Activated CD4-positive, CD25-positive, alpha-beta regulatory T cell treated with anti-CD3 and anti-CD28 coated beads, Interleukin-2, amount 50 U/mL, for 24 hours (primary cell): Measurements from ENCODE around the gene CABCOCO1.

Experiments
- ATAC-seq, 2 donors: fragments of 150-1000 bp; cut with Tn5 transposase; one replicate each; pipeline ENCODE4 v1.10.0; 2021; ENCODE audit warnings: mild to moderate bottlenecking in 1 of 2, moderate library complexity in 1 of 2

CABCOCO1 gene

GRCh38 chr10:61758433-61758832 is 95.7 kb downstream of the CABCOCO1 start:
- no peak for ATAC-seq

GRCh38 chr10:61759751-61760150 is 97.0 kb downstream of the CABCOCO1 start:
- ATAC-seq, result no peak

GRCh38 chr10:61760943-61761824 is 98.5 kb downstream of the CABCOCO1 start:
- ATAC-seq, result peak; percentile 58 to 68

GRCh38 chr10:61761825-61762217 is 99.1 kb downstream of the CABCOCO1 start:
- ATAC-seq, result no peak

- no peak for ATAC-seq
These were observed 101.0 kb downstream of the CABCOCO1 start for GRCh38 chr10:61763778-61764177.

- ATAC-seq, result no peak
These were observed 101.8 kb downstream of the CABCOCO1 start for GRCh38 chr10:61764486-61764885.

GRCh38 chr10:61765176-61766087 is 102.7 kb downstream of the CABCOCO1 start:
- peak; percentile 13 to 36 for ATAC-seq

GRCh38 chr10:61766927-61767326 is 104.2 kb downstream of the CABCOCO1 start:
- ATAC-seq, result no peak

GRCh38 chr10:61774031-61774430 is 111.3 kb downstream of the CABCOCO1 start:
- ATAC-seq, result no peak

GRCh38 chr10:61775111-61775510 is 112.4 kb downstream of the CABCOCO1 start:
- ATAC-seq, result no peak

GRCh38 chr10:61776615-61777266 is 114.0 kb downstream of the CABCOCO1 start:
- no peak for ATAC-seq

GRCh38 chr10:61778137-61778536 is 115.4 kb downstream of the CABCOCO1 start:
- no peak for ATAC-seq

- ATAC-seq, result no peak
These were observed 116.5 kb downstream of the CABCOCO1 start for GRCh38 chr10:61779276-61779675.

- peak in 1 of 2 donors; percentile 22 for ATAC-seq
These were observed 117.4 kb downstream of the CABCOCO1 start for GRCh38 chr10:61779950-61780659.

- ATAC-seq, result no peak
These were observed 118.0 kb downstream of the CABCOCO1 start for GRCh38 chr10:61780732-61781131.

GRCh38 chr10:61781969-61782403 is 119.3 kb downstream of the CABCOCO1 start:
- ATAC-seq, result no peak

GRCh38 chr10:61784354-61785133 is 121.8 kb downstream of the CABCOCO1 start:
- peak; percentile 83 to 87 for ATAC-seq

- no peak for ATAC-seq
These were observed 122.9 kb downstream of the CABCOCO1 start for GRCh38 chr10:61785473-61786105.

GRCh38 chr10:61786728-61787127 is 124.0 kb downstream of the CABCOCO1 start:
- ATAC-seq, result no peak

- no peak for ATAC-seq
These were observed 124.4 kb downstream of the CABCOCO1 start for GRCh38 chr10:61787170-61787569.

- ATAC-seq, result no peak
These were observed 126.3 kb downstream of the CABCOCO1 start for GRCh38 chr10:61789031-61789430.
